NK-92 treated with Interleukin-12 subunit alpha and Interleukin-12 subunit beta, amount 100 ng/mL, for 24 hours (cell line): Measurements from ENCODE around the gene STEEP1.

Source experiments
- DNase-seq: peaks from one replicate; lab custom pipeline; 2025; lab: John Stamatoyannopoulos, UW

The STEEP1 gene

GRCh38 chrX:119565107-119565663, at the start of gene STEEP1:
Gene STEEP1 (minus strand): TSS chrX:119565409. CDS start chrX:119565355, 54 bp downstream.
- peak; percentile 68 for DNase-seq

- DNase-seq: no peak
These were observed 49.6 kb upstream of the STEEP1 start for GRCh38 chrX:119614776-119615175.

GRCh38 chrX:119607018-119607389, 41.8 kb upstream of the STEEP1 start:
- no peak for DNase-seq

GRCh38 chrX:119606280-119607017, 41.2 kb upstream of the STEEP1 start, which contains the start of gene NKRF:
Gene NKRF (minus strand): TSS chrX:119606424.
- DNase-seq: peak; percentile 63

GRCh38 chrX:119605464-119606279, 40.5 kb upstream of the STEEP1 start:
- DNase-seq: peak; percentile 40

- DNase-seq: no peak
These were observed 39.7 kb upstream of the STEEP1 start for GRCh38 chrX:119604766-119605463.

GRCh38 chrX:119602701-119603255, 37.6 kb upstream of the STEEP1 start:
- no peak for DNase-seq

- DNase-seq: no peak
These were observed 24.6 kb upstream of the STEEP1 start for GRCh38 chrX:119589810-119590209.

- no peak for DNase-seq
These were observed 18.3 kb upstream of the STEEP1 start for GRCh38 chrX:119583431-119584059.

- no peak for DNase-seq
These were observed 14.2 kb upstream of the STEEP1 start for GRCh38 chrX:119579414-119579813.

GRCh38 chrX:119574394-119575266, 9.4 kb upstream of the STEEP1 start, which contains the start of gene UBE2A:
Gene UBE2A (plus strand): TSS chrX:119574563. CDS start chrX:119574712, 149 bp downstream.
- peak; percentile 81 for DNase-seq

- DNase-seq: no peak
These were observed 8.7 kb upstream of the STEEP1 start for GRCh38 chrX:119573840-119574393.

GRCh38 chrX:119573222-119573621, 8.0 kb upstream of the STEEP1 start:
- DNase-seq: no peak

GRCh38 chrX:119570351-119570835, 5.2 kb upstream of the STEEP1 start:
- DNase-seq: no peak

- no peak for DNase-seq
These were observed 12.7 kb downstream of the STEEP1 start for GRCh38 chrX:119552508-119552907.

- no peak for DNase-seq
These were observed 15.7 kb downstream of the STEEP1 start for GRCh38 chrX:119549327-119550016.

- no peak for DNase-seq
These were observed 24.0 kb downstream of the STEEP1 start for GRCh38 chrX:119541188-119541587.

GRCh38 chrX:119539872-119540271, 25.3 kb downstream of the STEEP1 start:
- no peak for DNase-seq

- no peak for DNase-seq
These were observed 27.7 kb downstream of the STEEP1 start for GRCh38 chrX:119537487-119537886.
